Measurements from ENCODE around the gene DUSP10.

DNA sequence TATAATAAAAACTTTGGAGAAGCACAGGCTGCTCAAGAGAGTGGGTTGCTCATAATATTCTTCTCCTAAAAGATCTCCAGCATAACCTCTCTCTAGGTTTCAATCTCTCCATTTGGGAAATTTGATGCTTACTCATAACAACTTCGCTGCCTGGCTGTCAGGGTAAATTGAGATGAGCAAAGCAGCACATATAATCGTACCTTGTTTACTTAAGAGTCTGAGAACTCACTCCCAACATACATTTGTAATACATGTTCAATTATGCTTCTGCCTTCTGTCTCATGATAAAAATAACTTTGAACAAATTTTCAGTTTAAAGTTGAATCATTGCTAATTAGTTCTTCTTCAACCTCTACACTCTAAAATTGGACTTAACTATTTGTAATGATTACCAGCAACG lies 68.9 kb downstream of the DUSP10 start:
- TF ChIP-seq CTCF (IDR thresholded peaks at IDR 0.05) (no peak), POLR2AphosphoS5 (IDR thresholded peaks at IDR 0.05) (no peak)

Measured in prostate gland (tissue), 2 donors.